Measurements from ENCODE around the gene EIF2AK2. TPM values are rescaled to one million over a fixed set of nuclear protein-coding genes. Genes with fewer than 3 reads are reported as not detected.

Gene EIF2AK2
- total and polyA plus RNA-seq, 7 donors, result 4.8 to 38.5 (median 26.9) TPM

DNA sequence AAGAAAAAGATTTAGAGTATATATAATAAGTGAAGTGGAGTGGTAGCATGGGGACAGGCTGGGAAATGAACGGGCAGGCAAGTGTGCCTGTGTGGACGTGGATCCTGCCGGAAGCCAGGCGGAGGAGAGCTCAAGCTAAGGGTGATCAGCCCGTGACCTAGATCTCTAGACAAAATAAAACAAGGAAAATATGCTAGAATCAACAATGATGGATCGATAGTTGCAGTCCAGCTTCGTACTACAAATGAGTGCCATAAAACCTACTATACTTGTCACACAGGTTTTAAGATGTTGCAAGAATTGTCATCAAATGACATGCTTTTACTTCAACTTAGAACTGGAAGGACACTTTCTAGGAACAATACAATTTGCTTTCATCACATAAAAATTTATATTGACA is 8.5 kb downstream of the EIF2AK2 start:
- Histone ChIP-seq H3K36me3 (peaks cover 12 to 58% (median 16%) of the 10 kb centered on the region in 4 donors), H3K27ac (no peak overlapping the region), H3K4me3 (no peak overlapping the region), H3K9me3 (no peaks in the 10 kb centered on the region), H3K27me3 (no peaks in the 10 kb centered on the region), H3K4me1 (peaks cover 0 to 9% (median 0%) of the 10 kb centered on the region in 4 donors)
- no peak for TF ChIP-seq EP300 (IDR thresholded peaks at IDR 0.05)
- no peak for TF ChIP-seq POLR2AphosphoS5 (IDR thresholded peaks at IDR 0.05)
- TF ChIP-seq, protein P1, sequence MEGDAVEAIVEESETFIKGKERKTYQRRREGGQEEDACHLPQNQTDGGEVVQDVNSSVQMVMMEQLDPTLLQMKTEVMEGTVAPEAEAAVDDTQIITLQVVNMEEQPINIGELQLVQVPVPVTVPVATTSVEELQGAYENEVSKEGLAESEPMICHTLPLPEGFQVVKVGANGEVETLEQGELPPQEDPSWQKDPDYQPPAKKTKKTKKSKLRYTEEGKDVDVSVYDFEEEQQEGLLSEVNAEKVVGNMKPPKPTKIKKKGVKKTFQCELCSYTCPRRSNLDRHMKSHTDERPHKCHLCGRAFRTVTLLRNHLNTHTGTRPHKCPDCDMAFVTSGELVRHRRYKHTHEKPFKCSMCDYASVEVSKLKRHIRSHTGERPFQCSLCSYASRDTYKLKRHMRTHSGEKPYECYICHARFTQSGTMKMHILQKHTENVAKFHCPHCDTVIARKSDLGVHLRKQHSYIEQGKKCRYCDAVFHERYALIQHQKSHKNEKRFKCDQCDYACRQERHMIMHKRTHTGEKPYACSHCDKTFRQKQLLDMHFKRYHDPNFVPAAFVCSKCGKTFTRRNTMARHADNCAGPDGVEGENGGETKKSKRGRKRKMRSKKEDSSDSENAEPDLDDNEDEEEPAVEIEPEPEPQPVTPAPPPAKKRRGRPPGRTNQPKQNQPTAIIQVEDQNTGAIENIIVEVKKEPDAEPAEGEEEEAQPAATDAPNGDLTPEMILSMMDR (IDR thresholded peaks at IDR 0.05), result no peak
- no peak for TF ChIP-seq POLR2A (IDR thresholded peaks at IDR 0.05)
- no peak for DNase-seq
- intact Hi-C loops (cut with DNase I), result no loop called here
- WGBS, 2 donors, result 56 to 87% methylated on average over 7 of the region's 7 CpGs

DNA sequence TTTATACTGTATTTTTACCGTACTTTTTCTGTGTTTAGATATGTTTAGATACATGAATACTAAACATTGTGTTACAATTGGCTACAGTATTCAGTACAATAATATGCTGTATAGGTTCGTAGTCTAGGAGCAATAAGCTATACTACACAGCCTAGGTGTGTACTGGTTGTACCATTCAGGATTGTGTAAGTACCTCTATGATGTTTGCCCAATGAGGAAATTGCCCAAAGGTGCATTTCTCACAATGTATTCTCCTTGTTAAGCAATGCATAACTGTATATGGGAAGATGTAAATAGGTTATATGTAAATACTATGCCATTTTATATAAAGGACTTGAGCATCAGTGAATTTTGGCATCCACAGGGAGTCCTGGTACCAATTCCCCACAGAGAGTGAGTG is 10.7 kb downstream of the EIF2AK2 start:
- no peak for DNase-seq
- no peaks in the 10 kb centered on the region for H3K9me3 ChIP-seq
- TF ChIP-seq POLR2A (IDR thresholded peaks at IDR 0.05), result no peak
- TF ChIP-seq EP300 (IDR thresholded peaks at IDR 0.05), result no peak
- TF ChIP-seq, protein P1 (IDR thresholded peaks at IDR 0.05), result no peak
- TF ChIP-seq POLR2AphosphoS5 (IDR thresholded peaks at IDR 0.05), result no peak
- H3K36me3 ChIP-seq, result peaks cover 14 to 80% (median 18%) of the 10 kb centered on the region in 4 donors
- peaks cover 0 to 9% (median 0%) of the 10 kb centered on the region in 4 donors for H3K4me1 ChIP-seq
- no peak overlapping the region for H3K27ac ChIP-seq
- intact Hi-C loops (cut with DNase I), result no loop called here
- H3K27me3 ChIP-seq, result no peaks in the 10 kb centered on the region
- no peak overlapping the region for H3K4me3 ChIP-seq
- 44 to 81% methylated on average over 2 of the region's 2 CpGs for WGBS, 2 donors

DNA sequence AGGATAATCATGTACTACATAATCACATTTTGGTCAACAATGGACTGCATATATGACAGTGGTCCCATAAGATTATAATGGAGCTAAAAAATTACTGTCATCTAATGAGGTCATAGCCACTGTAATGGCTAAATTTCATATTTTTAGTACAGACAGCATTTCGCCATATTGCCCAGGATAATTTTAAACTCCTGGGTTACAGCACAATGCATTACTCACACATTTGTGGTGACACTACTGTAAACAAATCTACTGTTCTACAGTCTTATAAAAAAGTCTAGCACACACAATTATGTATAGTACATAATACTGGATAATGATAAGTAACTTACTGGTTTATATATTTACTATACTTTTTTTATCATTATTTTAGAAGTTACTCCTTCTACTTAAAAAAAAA is 12.8 kb downstream of the EIF2AK2 start:
- DNase-seq, result no peak
- Histone ChIP-seq H3K4me1 (no peaks in the 10 kb centered on the region), H3K36me3 (peaks cover 17 to 100% (median 23%) of the 10 kb centered on the region in 4 donors), H3K4me3 (no peak overlapping the region), H3K27me3 (no peaks in the 10 kb centered on the region), H3K9me3 (no peaks in the 10 kb centered on the region), H3K27ac (no peak overlapping the region)
- WGBS, 2 donors, result 89 to 95% methylated on average over 1 of the region's 1 CpG
- TF ChIP-seq, protein P1 (IDR thresholded peaks at IDR 0.05), result no peak
- TF ChIP-seq EP300 (IDR thresholded peaks at IDR 0.05) (no peak), POLR2A (IDR thresholded peaks at IDR 0.05) (no peak), POLR2AphosphoS5 (IDR thresholded peaks at IDR 0.05) (no peak)
- intact Hi-C loops (cut with DNase I), result no loop called here

DNA sequence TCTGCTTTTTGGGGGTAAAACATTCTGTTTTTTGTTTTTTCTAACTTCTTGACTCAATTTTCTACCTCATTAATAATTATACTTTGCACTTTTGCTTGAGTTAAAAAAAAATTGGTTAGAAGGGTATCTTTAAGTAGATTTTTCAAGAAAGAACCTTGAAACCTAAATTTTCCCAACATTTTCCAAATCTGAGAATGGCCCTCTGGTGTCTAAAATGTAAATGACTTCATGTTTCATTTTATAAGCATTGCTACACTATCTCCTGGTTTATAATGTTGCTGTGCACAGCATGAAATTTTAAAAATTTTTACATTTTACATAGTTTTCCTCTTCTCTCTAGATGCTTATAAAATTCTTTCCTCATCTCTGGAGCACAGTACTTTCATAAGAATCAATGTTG is 14.2 kb downstream of the EIF2AK2 start:
- H3K27me3 ChIP-seq, result no peaks in the 10 kb centered on the region
- no peak for TF ChIP-seq POLR2AphosphoS5 (IDR thresholded peaks at IDR 0.05)
- TF ChIP-seq POLR2A (IDR thresholded peaks at IDR 0.05), result no peak
- TF ChIP-seq EP300 (IDR thresholded peaks at IDR 0.05), result no peak
- TF ChIP-seq, protein P1 (IDR thresholded peaks at IDR 0.05), result no peak
- no peak overlapping the region for H3K4me3 ChIP-seq
- H3K9me3 ChIP-seq, result no peaks in the 10 kb centered on the region
- H3K4me1 ChIP-seq, result no peaks in the 10 kb centered on the region
- no peak overlapping the region for H3K27ac ChIP-seq
- H3K36me3 ChIP-seq, result peaks cover 21 to 100% (median 31%) of the 10 kb centered on the region in 4 donors
- intact Hi-C loops (cut with DNase I), result no loop called here
- DNase-seq, result no peak

DNA sequence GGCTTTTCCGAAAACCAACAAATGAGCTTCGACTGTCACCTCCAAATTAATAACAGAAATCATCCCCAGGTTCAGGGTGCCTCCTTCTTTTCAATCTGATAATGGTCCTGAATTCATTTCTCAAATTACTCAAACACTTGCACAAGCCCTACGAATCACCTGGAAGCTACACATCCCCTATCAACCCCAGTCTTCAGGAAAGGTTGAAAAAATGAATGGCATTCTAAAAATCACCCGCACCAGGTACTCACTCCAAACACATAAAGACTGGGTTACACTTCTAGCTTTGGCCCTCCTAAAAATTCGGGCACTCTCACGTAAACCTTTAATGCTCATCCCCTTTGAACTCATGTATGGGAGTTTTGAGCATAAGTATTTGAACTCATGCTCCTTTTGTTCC is 23.9 kb downstream of the EIF2AK2 start:
- no peak for DNase-seq

More for the DNA sequence above, 23.9 kb downstream of the EIF2AK2 start:
- intact Hi-C loops (cut with DNase I), result no loop called here
- Histone ChIP-seq H3K9me3 (no peaks in the 10 kb centered on the region), H3K4me1 (no peaks in the 10 kb centered on the region), H3K36me3 (peaks cover 9 to 92% (median 50%) of the 10 kb centered on the region in 4 donors), H3K27ac (no peak overlapping the region), H3K27me3 (no peaks in the 10 kb centered on the region), H3K4me3 (no peak overlapping the region)
- no peak for TF ChIP-seq EP300 (IDR thresholded peaks at IDR 0.05)
- TF ChIP-seq, protein P1 (IDR thresholded peaks at IDR 0.05), result no peak
- no peak for TF ChIP-seq POLR2AphosphoS5 (IDR thresholded peaks at IDR 0.05)
- TF ChIP-seq POLR2A (IDR thresholded peaks at IDR 0.05), result no peak
- 95 to 96% methylated on average over 6 of the region's 6 CpGs for WGBS, 2 donors
